MM.1S (cell line): ENCODE data around the gene TUBGCP2.

Source experiments
- DNase-seq: peaks from one replicate; pipeline ENCODE4 v3.0.0-alpha.2; 2015
- H2AFZ ChIP-seq: fragments of 300-600 bp; sonication (generic); 2 replicates; pipeline ENCODE4 v1.6.0; 2016; ENCODE audit warnings: antibody characterized with exemption, low read length
- H3F3A ChIP-seq: fragments of 300-600 bp; sonication (generic); 2 replicates; pipeline ENCODE4 v1.6.1; 2016; ENCODE audit warnings: mild to moderate bottlenecking, antibody characterized with exemption, low read length, moderate library complexity, mixed read lengths; ENCODE audit not compliant: insufficient read depth
- H3K27ac ChIP-seq: fragments of 300-600 bp; sonication (generic); 2 replicates; pipeline ENCODE4 v1.5.1; 2016; ENCODE audit warnings: mild to moderate bottlenecking, low read length
- H3K27me3 ChIP-seq: fragments of 300-600 bp; sonication (generic); replicated peaks from 2 replicates; pipeline ENCODE4 v1.6.0; 2016; ENCODE audit warnings: low read length; ENCODE audit not compliant: insufficient read depth
- H3K36me3 ChIP-seq: fragments of 300-600 bp; sonication (generic); replicated peaks from 2 replicates; pipeline ENCODE4 v1.6.1; 2016; ENCODE audit warnings: mild to moderate bottlenecking, low read length, mixed read lengths; ENCODE audit not compliant: insufficient read depth
- H3K4me1 ChIP-seq: fragments of 300-600 bp; sonication (generic); 2 replicates; pipeline ENCODE4 v1.6.1; 2016; ENCODE audit warnings: low read length, mixed read lengths
- H3K4me2 ChIP-seq: fragments of 300-600 bp; sonication (generic); 2 replicates; pipeline ENCODE4 v1.6.0; 2016; ENCODE audit warnings: low read depth, low read length
- H3K4me3 ChIP-seq: fragments of 300-600 bp; sonication (generic); 2 replicates; pipeline ENCODE4 v1.5.1; 2016; ENCODE audit warnings: low read length, mixed read lengths
- H3K79me2 ChIP-seq: fragments of 300-600 bp; sonication (generic); 2 replicates; pipeline ENCODE4 v1.6.1; 2016; ENCODE audit warnings: mixed run types, low read length, mixed read lengths
- H3K9ac ChIP-seq: fragments of 300-600 bp; sonication (generic); 2 replicates; pipeline ENCODE4 v1.6.1; 2016; ENCODE audit warnings: low read length, mixed read lengths
- H3K9me2 ChIP-seq: fragments of 300-600 bp; sonication (generic); replicated peaks from 2 replicates; pipeline ENCODE4 v1.6.1; 2016; ENCODE audit warnings: mild to moderate bottlenecking, low read length, mixed read lengths; ENCODE audit not compliant: insufficient read depth
- H3K9me3 ChIP-seq: fragments of 300-600 bp; sonication (generic); replicated peaks from 2 replicates; pipeline ENCODE4 v1.6.1; 2016; ENCODE audit warnings: mild to moderate bottlenecking, low read length, mixed read lengths; ENCODE audit not compliant: insufficient read depth
- H4K20me1 ChIP-seq: fragments of 300-600 bp; sonication (generic); 2 replicates; pipeline ENCODE4 v1.6.1; 2016; ENCODE audit warnings: mild to moderate bottlenecking, low read length, moderate library complexity, mixed read lengths; ENCODE audit not compliant: insufficient read depth
- EZH2 ChIP-seq: fragments of 300-600 bp; sonication (generic); optimal IDR thresholded peaks from 2 replicates; pipeline ENCODE3; 2017; ENCODE audit warnings: low read depth, mild to moderate bottlenecking, antibody characterized with exemption, low read length, mixed read lengths
- EZH2phosphoT487 ChIP-seq: fragments of 300-600 bp; sonication (generic); IDR thresholded peaks from 2 replicates; pipeline ENCODE4 v1.6.1; 2018; ENCODE audit warnings: antibody characterized with exemption, low read length
- TF ChIP-seq, protein P1 (sequence below): fragments of 300-600 bp; sonication (generic); IDR thresholded peaks from 2 replicates; pipeline ENCODE4 v1.5.1; 2016; ENCODE audit warnings: antibody characterized with exemption, low read length, mixed read lengths

The TUBGCP2 gene

DNA sequence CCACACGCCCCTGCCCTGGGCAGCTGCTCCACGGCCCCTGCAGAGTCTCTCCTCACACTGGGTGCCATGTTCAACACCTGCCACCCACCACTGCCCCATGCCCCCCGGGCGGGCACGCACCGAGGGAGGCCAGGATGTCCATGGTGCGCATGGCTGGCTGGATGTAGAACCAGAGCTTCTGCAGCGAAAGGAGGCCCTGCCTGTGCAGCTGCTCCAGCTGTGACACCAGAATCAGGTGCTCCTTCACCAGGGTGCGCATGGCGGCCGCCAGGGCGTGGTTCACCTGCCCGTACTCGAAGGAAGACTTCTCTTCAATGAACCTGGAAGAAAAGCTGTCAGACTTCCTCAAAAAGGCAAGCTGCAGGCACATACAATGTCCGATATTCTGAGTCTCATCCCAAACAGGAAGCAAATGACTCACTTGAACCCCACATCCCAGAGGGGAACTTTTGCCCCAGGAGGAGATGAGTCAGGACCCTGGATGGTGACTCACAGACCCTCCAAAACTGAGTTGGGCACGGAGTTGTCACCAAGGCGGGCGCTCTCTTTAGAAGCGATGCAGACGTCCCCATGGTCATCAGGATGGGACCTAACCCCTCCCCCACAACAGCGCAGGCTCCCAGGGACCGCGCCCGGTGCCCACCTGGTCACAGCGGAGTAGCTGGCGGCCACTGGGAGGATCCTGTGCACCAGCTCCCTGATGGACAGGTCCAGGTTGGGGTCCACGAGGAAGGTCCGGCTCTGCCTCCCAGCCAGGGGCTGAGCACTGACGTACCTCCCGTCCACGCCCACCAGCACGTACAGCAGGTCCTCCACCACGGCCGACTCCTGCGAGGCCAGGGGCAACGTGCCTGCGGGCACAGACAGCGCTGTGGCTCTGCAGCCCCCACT, 15.5 kb downstream of the TUBGCP2 start:
- Histone ChIP-seq H3K27me3 (no peaks in the 10 kb centered on the region), H3K36me3 (no peaks in the 10 kb centered on the region), H2AFZ (no peak overlapping the region), H4K20me1 (no peaks in the 10 kb centered on the region), H3F3A (no peaks in the 10 kb centered on the region), H3K27ac (no peak overlapping the region), H3K4me3 (no peak overlapping the region), H3K4me1 (no peaks in the 10 kb centered on the region), H3K79me2 (no peaks in the 10 kb centered on the region), H3K9me3 (no peaks in the 10 kb centered on the region), H3K9ac (no peak overlapping the region), H3K9me2 (no peaks in the 10 kb centered on the region), H3K4me2 (no peak overlapping the region)
- TF ChIP-seq, protein P1, sequence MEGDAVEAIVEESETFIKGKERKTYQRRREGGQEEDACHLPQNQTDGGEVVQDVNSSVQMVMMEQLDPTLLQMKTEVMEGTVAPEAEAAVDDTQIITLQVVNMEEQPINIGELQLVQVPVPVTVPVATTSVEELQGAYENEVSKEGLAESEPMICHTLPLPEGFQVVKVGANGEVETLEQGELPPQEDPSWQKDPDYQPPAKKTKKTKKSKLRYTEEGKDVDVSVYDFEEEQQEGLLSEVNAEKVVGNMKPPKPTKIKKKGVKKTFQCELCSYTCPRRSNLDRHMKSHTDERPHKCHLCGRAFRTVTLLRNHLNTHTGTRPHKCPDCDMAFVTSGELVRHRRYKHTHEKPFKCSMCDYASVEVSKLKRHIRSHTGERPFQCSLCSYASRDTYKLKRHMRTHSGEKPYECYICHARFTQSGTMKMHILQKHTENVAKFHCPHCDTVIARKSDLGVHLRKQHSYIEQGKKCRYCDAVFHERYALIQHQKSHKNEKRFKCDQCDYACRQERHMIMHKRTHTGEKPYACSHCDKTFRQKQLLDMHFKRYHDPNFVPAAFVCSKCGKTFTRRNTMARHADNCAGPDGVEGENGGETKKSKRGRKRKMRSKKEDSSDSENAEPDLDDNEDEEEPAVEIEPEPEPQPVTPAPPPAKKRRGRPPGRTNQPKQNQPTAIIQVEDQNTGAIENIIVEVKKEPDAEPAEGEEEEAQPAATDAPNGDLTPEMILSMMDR: no peak
- TF ChIP-seq EZH2: no peak
- no peak for TF ChIP-seq EZH2phosphoT487
- no peak for DNase-seq

DNA sequence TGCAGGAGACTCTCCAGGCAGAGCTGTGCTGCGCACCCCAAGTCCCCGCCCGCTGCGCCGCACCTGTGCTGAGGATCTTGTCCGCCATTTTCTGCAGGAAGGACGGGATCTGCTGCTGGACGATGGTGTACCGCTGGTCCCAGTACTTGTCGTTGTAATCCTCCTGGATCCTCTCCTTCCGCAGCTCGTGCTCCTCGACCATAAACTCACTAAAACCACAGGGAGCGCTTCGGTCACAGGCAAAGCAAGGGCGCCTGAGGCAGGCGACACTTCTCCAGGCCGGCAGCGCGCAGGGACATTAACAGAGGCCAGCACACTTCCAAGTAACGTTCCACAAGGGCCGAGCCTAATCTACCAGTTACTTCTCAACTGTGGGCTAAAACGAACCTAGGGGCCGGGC, 18.9 kb downstream of the TUBGCP2 start:
- H3K27ac ChIP-seq: no peak overlapping the region
- no peaks in the 10 kb centered on the region for H3K79me2 ChIP-seq
- H2AFZ ChIP-seq: no peak overlapping the region
- H3K27me3 ChIP-seq: no peaks in the 10 kb centered on the region
- H3F3A ChIP-seq: no peaks in the 10 kb centered on the region
- TF ChIP-seq EZH2: no peak
- TF ChIP-seq, protein P1: no peak
- TF ChIP-seq EZH2phosphoT487: no peak
- peaks cover 2% of the 10 kb centered on the region; the same call in 1 of the 2 replicates for H3K36me3 ChIP-seq
- H3K4me2 ChIP-seq: no peak overlapping the region
- no peak overlapping the region for H3K9ac ChIP-seq
- no peaks in the 10 kb centered on the region for H4K20me1 ChIP-seq
- no peak for DNase-seq
- H3K4me3 ChIP-seq: no peak overlapping the region
- H3K9me2 ChIP-seq: no peaks in the 10 kb centered on the region
- H3K4me1 ChIP-seq: no peaks in the 10 kb centered on the region
- H3K9me3 ChIP-seq: no peaks in the 10 kb centered on the region

DNA sequence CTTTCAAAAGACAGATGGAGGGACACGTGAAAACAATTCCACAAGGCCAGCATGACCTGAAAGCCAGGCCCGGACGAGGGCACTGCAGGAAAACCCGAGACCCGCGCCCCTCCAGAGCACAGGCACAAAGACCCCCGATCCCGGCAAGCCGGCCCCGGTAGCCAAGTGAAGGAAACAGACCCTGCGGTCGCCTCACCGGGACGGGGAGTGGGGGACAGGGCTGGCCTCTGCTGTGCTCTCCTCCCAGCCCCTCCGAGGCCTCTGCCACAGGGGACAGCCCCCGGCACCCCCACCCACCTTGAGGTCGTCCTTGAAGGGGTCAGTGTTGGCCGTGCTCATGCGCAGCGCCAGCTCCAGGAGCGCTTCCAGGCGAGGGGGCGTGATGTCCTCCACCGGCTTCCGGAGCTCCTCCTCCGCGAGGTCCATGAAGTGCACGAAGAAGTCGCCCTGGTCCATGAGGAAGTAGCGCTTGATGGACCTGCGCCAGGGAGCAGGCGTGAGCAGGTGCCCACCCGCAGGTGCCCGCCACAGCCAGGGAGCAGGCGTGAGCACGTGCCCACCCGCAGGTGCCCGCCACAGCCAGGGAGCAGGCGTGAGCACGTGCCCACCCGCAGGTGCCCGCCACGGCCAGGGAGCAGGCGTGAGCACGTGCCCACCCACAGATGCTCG, 20.7 kb downstream of the TUBGCP2 start:
- Histone ChIP-seq H4K20me1 (no peaks in the 10 kb centered on the region), H3K36me3 (peaks cover 6% of the 10 kb centered on the region; the same call in 1 of the 2 replicates), H3K9me3 (no peaks in the 10 kb centered on the region), H3K9me2 (no peaks in the 10 kb centered on the region), H3K4me2 (no peak overlapping the region), H3F3A (no peaks in the 10 kb centered on the region), H3K79me2 (no peaks in the 10 kb centered on the region), H3K4me3 (no peak overlapping the region), H3K4me1 (no peaks in the 10 kb centered on the region), H2AFZ (no peak overlapping the region), H3K27ac (no peak overlapping the region), H3K9ac (no peak overlapping the region), H3K27me3 (no peaks in the 10 kb centered on the region)
- TF ChIP-seq EZH2phosphoT487: no peak
- TF ChIP-seq EZH2: no peak
- TF ChIP-seq, protein P1: no peak
- DNase-seq: no peak
